H1 (cell line): ENCODE measurements around the gene TRPM6. TPM values are rescaled to one million over a fixed set of nuclear protein-coding genes. Genes with fewer than 3 reads are reported as not detected.

Experiments used
- MAFK ChIP-seq: IDR thresholded peaks from 2 replicates; pipeline ENCODE4 v1.6.1; 2012; ENCODE audit warnings: low read depth, mild to moderate bottlenecking, improper control_type of control experiment, low read length
- TEAD4 ChIP-seq: IDR thresholded peaks from 2 replicates; pipeline ENCODE4 v1.6.1; 2012; ENCODE audit warnings: low read depth, low read length, inconsistent platforms, mixed read lengths
- polyA plus RNA-seq, 7 experiments: library from polyadenylated mRNA; depleted of rRNA in 3 of 7; stranded (reverse) in 5 of 7; unstranded in 2 of 7; fragments of >200 nt in 5 of 7; fragments of 200-250 nt in 2 of 7; gene quantifications; 1 replicate in 5 of 7; 2 replicates in 1 of 7; 4 replicates in 1 of 7; pipeline versions ENCODE4 v1.2.1 to v1.2.3, GENCODE V29; 2011 to 2013; ENCODE audit warnings: missing spikeins in 2 of 7, mixed read lengths in 2 of 7
- total RNA-seq: library from RNA; stranded (reverse); fragmentation: NEBNext Ultra II Directional; extraction: Animal tissue kit (Norgen Biotek cat#: 25700); gene quantifications from 2 replicates; pipeline ENCODE4 v1.2.1, GENCODE V29; 2021
- TF ChIP-seq, protein P1 (sequence below): fragments of 300-600 bp; sonication (generic); IDR thresholded peaks from 2 replicates; pipeline ENCODE4 v1.7.1; 2012; ENCODE audit warnings: low read length, moderate library complexity, mild to moderate bottlenecking, inconsistent platforms; ENCODE audit not compliant: insufficient replicate concordance
- TF ChIP-seq, protein P2 (sequence below): IDR thresholded peaks from 2 replicates; pipeline ENCODE4 v1.6.1; 2012; ENCODE audit warnings: low read length, inconsistent platforms

The TRPM6 gene
- total and polyA plus RNA-seq, 2 of the 8 experiments (the other 6 are each of a cell fraction or from before 2014, with no cell fraction given), result 0.45 to 1.5 TPM

DNA sequence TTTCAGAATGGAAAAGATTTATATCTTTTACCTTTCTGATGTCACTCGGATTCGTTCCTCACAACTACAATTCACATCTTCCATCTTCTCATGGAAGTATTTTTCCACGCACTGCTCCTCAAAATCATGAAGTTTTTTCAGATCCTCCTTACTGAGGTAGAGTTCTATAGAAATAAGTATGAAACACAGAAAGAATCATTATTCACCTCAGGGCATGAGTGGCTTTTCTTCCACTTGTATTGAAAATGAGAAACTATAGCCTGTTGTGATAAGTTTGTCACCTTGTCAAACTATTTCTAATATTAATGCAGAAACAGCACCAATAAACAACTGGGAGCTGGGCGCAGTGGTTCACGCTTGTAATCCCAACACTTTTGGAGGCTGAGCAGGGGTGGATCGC, 116.0 kb downstream of the TRPM6 start (continued):
- TF ChIP-seq, protein P1, sequence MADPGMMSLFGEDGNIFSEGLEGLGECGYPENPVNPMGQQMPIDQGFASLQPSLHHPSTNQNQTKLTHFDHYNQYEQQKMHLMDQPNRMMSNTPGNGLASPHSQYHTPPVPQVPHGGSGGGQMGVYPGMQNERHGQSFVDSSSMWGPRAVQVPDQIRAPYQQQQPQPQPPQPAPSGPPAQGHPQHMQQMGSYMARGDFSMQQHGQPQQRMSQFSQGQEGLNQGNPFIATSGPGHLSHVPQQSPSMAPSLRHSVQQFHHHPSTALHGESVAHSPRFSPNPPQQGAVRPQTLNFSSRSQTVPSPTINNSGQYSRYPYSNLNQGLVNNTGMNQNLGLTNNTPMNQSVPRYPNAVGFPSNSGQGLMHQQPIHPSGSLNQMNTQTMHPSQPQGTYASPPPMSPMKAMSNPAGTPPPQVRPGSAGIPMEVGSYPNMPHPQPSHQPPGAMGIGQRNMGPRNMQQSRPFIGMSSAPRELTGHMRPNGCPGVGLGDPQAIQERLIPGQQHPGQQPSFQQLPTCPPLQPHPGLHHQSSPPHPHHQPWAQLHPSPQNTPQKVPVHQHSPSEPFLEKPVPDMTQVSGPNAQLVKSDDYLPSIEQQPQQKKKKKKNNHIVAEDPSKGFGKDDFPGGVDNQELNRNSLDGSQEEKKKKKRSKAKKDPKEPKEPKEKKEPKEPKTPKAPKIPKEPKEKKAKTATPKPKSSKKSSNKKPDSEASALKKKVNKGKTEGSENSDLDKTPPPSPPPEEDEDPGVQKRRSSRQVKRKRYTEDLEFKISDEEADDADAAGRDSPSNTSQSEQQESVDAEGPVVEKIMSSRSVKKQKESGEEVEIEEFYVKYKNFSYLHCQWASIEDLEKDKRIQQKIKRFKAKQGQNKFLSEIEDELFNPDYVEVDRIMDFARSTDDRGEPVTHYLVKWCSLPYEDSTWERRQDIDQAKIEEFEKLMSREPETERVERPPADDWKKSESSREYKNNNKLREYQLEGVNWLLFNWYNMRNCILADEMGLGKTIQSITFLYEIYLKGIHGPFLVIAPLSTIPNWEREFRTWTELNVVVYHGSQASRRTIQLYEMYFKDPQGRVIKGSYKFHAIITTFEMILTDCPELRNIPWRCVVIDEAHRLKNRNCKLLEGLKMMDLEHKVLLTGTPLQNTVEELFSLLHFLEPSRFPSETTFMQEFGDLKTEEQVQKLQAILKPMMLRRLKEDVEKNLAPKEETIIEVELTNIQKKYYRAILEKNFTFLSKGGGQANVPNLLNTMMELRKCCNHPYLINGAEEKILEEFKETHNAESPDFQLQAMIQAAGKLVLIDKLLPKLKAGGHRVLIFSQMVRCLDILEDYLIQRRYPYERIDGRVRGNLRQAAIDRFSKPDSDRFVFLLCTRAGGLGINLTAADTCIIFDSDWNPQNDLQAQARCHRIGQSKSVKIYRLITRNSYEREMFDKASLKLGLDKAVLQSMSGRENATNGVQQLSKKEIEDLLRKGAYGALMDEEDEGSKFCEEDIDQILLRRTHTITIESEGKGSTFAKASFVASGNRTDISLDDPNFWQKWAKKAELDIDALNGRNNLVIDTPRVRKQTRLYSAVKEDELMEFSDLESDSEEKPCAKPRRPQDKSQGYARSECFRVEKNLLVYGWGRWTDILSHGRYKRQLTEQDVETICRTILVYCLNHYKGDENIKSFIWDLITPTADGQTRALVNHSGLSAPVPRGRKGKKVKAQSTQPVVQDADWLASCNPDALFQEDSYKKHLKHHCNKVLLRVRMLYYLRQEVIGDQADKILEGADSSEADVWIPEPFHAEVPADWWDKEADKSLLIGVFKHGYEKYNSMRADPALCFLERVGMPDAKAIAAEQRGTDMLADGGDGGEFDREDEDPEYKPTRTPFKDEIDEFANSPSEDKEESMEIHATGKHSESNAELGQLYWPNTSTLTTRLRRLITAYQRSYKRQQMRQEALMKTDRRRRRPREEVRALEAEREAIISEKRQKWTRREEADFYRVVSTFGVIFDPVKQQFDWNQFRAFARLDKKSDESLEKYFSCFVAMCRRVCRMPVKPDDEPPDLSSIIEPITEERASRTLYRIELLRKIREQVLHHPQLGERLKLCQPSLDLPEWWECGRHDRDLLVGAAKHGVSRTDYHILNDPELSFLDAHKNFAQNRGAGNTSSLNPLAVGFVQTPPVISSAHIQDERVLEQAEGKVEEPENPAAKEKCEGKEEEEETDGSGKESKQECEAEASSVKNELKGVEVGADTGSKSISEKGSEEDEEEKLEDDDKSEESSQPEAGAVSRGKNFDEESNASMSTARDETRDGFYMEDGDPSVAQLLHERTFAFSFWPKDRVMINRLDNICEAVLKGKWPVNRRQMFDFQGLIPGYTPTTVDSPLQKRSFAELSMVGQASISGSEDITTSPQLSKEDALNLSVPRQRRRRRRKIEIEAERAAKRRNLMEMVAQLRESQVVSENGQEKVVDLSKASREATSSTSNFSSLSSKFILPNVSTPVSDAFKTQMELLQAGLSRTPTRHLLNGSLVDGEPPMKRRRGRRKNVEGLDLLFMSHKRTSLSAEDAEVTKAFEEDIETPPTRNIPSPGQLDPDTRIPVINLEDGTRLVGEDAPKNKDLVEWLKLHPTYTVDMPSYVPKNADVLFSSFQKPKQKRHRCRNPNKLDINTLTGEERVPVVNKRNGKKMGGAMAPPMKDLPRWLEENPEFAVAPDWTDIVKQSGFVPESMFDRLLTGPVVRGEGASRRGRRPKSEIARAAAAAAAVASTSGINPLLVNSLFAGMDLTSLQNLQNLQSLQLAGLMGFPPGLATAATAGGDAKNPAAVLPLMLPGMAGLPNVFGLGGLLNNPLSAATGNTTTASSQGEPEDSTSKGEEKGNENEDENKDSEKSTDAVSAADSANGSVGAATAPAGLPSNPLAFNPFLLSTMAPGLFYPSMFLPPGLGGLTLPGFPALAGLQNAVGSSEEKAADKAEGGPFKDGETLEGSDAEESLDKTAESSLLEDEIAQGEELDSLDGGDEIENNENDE, result no peak
- TF ChIP-seq MAFK (no peak), TEAD4 (no peak)
- TF ChIP-seq, protein P2, sequence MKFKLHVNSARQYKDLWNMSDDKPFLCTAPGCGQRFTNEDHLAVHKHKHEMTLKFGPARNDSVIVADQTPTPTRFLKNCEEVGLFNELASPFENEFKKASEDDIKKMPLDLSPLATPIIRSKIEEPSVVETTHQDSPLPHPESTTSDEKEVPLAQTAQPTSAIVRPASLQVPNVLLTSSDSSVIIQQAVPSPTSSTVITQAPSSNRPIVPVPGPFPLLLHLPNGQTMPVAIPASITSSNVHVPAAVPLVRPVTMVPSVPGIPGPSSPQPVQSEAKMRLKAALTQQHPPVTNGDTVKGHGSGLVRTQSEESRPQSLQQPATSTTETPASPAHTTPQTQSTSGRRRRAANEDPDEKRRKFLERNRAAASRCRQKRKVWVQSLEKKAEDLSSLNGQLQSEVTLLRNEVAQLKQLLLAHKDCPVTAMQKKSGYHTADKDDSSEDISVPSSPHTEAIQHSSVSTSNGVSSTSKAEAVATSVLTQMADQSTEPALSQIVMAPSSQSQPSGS, result no peak
